Measurements from ENCODE around the gene IKZF4.
"Not testable (repeated sequence)": the region's sequence is repeated elsewhere in the genome, so short reads cannot be mapped to it uniquely, and the experiment has no call there.

IKZF4 gene

DNA sequence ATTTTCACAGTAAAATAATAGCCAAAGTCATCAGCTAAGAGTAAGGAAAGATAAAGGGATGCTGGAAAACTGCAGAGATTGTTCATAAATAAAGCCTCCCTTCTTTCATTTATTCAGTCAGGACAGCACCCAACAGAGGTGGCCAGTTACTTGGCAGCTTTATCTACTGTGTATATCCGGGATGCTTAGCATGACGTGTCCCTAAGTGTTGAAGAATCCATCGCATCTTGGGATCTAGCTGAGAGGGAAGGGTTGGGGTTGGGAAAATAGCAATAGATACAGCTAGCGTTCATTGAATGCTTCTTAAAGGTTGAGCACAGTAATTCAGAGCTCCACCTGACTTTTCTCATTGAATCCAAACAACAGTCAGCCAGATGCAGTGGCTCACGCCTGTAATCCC lies 53.6 kb downstream of the IKZF4 start:
- DNase-seq (ENCODE audit: low spot score) (no peak), ATAC-seq (ENCODE audit: low read depth) (no peak)
- no peaks in the 10 kb centered on the region for H3K27me3 ChIP-seq (ENCODE audit: insufficient read depth, poor library complexity, severe bottlenecking)
- H3K9me3 ChIP-seq (ENCODE audit: severe bottlenecking), result no peaks in the 10 kb centered on the region
- no peak overlapping the region for H3K27ac ChIP-seq (ENCODE audit: poor library complexity, severe bottlenecking)
- H3K36me3 ChIP-seq (ENCODE audit: low read depth), result no peaks in the 10 kb centered on the region
- TF ChIP-seq, protein P1, sequence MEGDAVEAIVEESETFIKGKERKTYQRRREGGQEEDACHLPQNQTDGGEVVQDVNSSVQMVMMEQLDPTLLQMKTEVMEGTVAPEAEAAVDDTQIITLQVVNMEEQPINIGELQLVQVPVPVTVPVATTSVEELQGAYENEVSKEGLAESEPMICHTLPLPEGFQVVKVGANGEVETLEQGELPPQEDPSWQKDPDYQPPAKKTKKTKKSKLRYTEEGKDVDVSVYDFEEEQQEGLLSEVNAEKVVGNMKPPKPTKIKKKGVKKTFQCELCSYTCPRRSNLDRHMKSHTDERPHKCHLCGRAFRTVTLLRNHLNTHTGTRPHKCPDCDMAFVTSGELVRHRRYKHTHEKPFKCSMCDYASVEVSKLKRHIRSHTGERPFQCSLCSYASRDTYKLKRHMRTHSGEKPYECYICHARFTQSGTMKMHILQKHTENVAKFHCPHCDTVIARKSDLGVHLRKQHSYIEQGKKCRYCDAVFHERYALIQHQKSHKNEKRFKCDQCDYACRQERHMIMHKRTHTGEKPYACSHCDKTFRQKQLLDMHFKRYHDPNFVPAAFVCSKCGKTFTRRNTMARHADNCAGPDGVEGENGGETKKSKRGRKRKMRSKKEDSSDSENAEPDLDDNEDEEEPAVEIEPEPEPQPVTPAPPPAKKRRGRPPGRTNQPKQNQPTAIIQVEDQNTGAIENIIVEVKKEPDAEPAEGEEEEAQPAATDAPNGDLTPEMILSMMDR (IDR thresholded peaks at IDR 0.05; ENCODE audit: poor library complexity, severe bottlenecking), result no peak
- peaks cover 4% of the 10 kb centered on the region for H3K4me1 ChIP-seq (ENCODE audit: insufficient read depth, poor library complexity, severe bottlenecking)
- no peak overlapping the region for H3K4me3 ChIP-seq (ENCODE audit: severe bottlenecking)

GRCh38 chr12:56077966-56078365 lies 57.1 kb downstream of the IKZF4 start:
- H3K9me3 ChIP-seq (ENCODE audit: severe bottlenecking); ATAC-seq (ENCODE audit: low read depth); H3K4me1 ChIP-seq (ENCODE audit: insufficient read depth, poor library complexity, severe bottlenecking); H3K4me3 ChIP-seq (ENCODE audit: severe bottlenecking); DNase-seq (ENCODE audit: low spot score); H3K27me3 ChIP-seq (ENCODE audit: insufficient read depth, poor library complexity, severe bottlenecking); H3K36me3 ChIP-seq (ENCODE audit: low read depth); H3K27ac ChIP-seq (ENCODE audit: poor library complexity, severe bottlenecking): not testable (repeated sequence)

GRCh38 chr12:56078427-56078826 lies 57.6 kb downstream of the IKZF4 start:
- TF ChIP-seq, protein P1 (IDR thresholded peaks at IDR 0.05; ENCODE audit: poor library complexity, severe bottlenecking), result no peak
- Histone ChIP-seq H3K4me3 (ENCODE audit: severe bottlenecking) (peak overlapping the region; percentile 57), H3K36me3 (ENCODE audit: low read depth) (no peaks in the 10 kb centered on the region), H3K9me3 (ENCODE audit: severe bottlenecking) (no peaks in the 10 kb centered on the region), H3K27me3 (ENCODE audit: insufficient read depth, poor library complexity, severe bottlenecking) (no peaks in the 10 kb centered on the region), H3K4me1 (ENCODE audit: insufficient read depth, poor library complexity, severe bottlenecking) (peaks cover 4% of the 10 kb centered on the region), H3K27ac (ENCODE audit: poor library complexity, severe bottlenecking) (peak overlapping the region; percentile 72)
- ATAC-seq (ENCODE audit: low read depth) (no peak), DNase-seq (ENCODE audit: low spot score) (no peak)

DNA sequence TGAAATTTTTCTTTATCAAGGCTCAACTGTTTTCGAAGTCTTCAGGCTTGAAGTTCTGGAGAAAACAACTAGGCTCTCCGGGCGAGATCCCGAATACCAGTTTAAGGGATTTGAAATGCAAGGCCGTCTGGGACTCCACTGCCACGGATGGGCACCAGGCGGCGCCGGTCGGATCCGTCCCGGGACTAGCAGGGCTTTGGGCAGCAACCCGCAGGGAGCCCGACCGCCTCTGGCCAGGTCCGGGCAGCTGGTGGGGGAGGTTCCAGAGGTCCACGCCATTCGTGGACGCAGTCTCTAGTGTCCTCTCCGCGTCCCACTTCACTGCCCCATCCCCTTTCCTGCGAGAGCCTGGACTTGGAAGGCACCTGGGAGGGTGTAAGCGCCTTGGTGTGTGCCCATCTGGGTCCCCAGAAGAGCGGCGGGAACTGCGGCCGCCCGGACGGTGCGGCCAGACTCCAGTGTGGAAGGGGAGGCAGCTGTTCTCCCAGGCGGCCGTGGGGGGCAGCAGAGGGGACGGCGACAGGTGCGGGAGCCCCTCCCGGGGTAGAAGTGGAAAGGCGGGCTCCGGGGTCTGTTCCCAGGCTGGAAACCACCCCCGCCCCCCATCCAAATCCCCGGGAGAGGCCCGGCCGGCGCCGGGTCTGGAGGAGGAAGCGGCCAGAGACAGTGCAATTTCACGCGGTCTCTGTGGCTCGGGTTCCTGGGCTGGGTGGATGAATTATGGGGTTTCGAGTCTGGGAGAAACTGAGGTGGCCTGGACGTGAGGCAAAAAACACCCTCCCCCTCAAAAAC lies 58.3 kb downstream of the IKZF4 start:
- peak; percentile 93 for DNase-seq (ENCODE audit: low spot score)
- peak overlapping the region; percentile 57 for H3K4me3 ChIP-seq (ENCODE audit: severe bottlenecking)
- H3K27ac ChIP-seq (ENCODE audit: poor library complexity, severe bottlenecking), result peak overlapping the region; percentile 72

GRCh38 chr12:56079723-56080555 lies 59.1 kb downstream of the IKZF4 start, which contains the start of gene ERBB3:
Gene ERBB3 (plus strand): TSS chr12:56080165. CDS start chr12:56080301, 136 bp downstream.
- peak; percentile 84 for ATAC-seq (ENCODE audit: low read depth)
- Histone ChIP-seq H3K4me1 (ENCODE audit: insufficient read depth, poor library complexity, severe bottlenecking) (peaks cover 4% of the 10 kb centered on the region), H3K36me3 (ENCODE audit: low read depth) (no peaks in the 10 kb centered on the region), H3K27ac (ENCODE audit: poor library complexity, severe bottlenecking) (peak within 1 kb of the TSS; percentile 72), H3K4me3 (ENCODE audit: severe bottlenecking) (peak within 1 kb of the TSS; percentile 57), H3K27me3 (ENCODE audit: insufficient read depth, poor library complexity, severe bottlenecking) (no peaks in the 10 kb centered on the region), H3K9me3 (ENCODE audit: severe bottlenecking) (no peaks in the 10 kb centered on the region)
- DNase-seq (ENCODE audit: low spot score), result peak; percentile 91
- TF ChIP-seq, protein P1 (IDR thresholded peaks at IDR 0.05; ENCODE audit: poor library complexity, severe bottlenecking), result no peak

More for the DNA sequence above, 58.3 kb downstream of the IKZF4 start:
- Histone ChIP-seq H3K4me1 (ENCODE audit: insufficient read depth, poor library complexity, severe bottlenecking) (peaks cover 4% of the 10 kb centered on the region), H3K9me3 (ENCODE audit: severe bottlenecking) (no peaks in the 10 kb centered on the region), H3K36me3 (ENCODE audit: low read depth) (no peaks in the 10 kb centered on the region), H3K27me3 (ENCODE audit: insufficient read depth, poor library complexity, severe bottlenecking) (no peaks in the 10 kb centered on the region)
- TF ChIP-seq, protein P1 (IDR thresholded peaks at IDR 0.05; ENCODE audit: poor library complexity, severe bottlenecking), result peak; percentile 91
- ATAC-seq (ENCODE audit: low read depth), result peak; percentile 80

Measured in RWPE2 (cell line).